ENCODE data around the gene CYB5RL.

DNA sequence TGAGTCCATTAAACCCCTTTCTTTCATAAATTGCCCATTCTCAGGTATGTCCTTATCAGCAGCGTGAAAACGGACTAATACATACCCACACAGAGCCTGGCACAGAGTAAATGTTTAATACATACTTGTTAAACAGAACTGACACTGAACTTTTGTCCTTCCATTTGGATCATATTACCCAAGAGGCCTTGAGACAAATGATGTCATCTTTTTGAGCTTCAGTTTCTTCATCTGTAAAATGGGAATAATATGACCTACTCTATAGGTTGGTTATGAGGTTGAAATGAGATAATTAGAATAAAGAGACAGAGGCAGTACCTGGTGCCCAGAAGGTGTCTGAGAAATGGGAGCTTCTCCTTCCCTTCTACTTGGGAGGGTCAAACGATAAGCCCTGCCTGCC lies 13.8 kb downstream of the CYB5RL start:
- TF ChIP-seq SIN3A (conservative IDR thresholded peaks at IDR 0.05 in 1 of 2, IDR thresholded peaks at IDR 0.05 in 1 of 2; ENCODE audit: low read depth in 1 of 2, low read length in 2 of 2) (no peak), SP4 (IDR thresholded peaks at IDR 0.05; ENCODE audit: low read length) (no peak), NRF1 (IDR thresholded peaks at IDR 0.05; ENCODE audit: low read depth, low read length) (no peak), CHD1 (IDR thresholded peaks at IDR 0.05; ENCODE audit: low read depth, low read length) (no peak), GABPA (IDR thresholded peaks at IDR 0.05; ENCODE audit: borderline replicate concordance, insufficient read depth, low read length) (no peak), SRF (IDR thresholded peaks at IDR 0.05; ENCODE audit: low read depth, low read length) (no peak), POLR2A (IDR thresholded peaks at IDR 0.05; ENCODE audit: control extremely low read depth in 1 of 2, low read depth in 2 of 2, low read length in 2 of 2) (no peak), KDM5A (IDR thresholded peaks at IDR 0.05; ENCODE audit: low read length) (no peak), SIRT6 (IDR thresholded peaks at IDR 0.05; ENCODE audit: low read length) (no peak), SP2 (IDR thresholded peaks at IDR 0.05; ENCODE audit: low read length) (no peak)

Data from H1 (cell line).